GM21529 (cell line): Measurements from ENCODE around the gene HDAC7.
"Not testable (repeated sequence)": the region's sequence is repeated elsewhere in the genome, so short reads cannot be mapped to it uniquely, and the experiment has no call there.

Experiments
- ATAC-seq: cut with Tn5 transposase; IDR thresholded peaks from one replicate; pipeline ENCODE4 v1.9.1; 2021; ENCODE audit not compliant: unreplicated experiment

The HDAC7 gene

GRCh38 chr12:47815447-47815846 is 4.3 kb downstream of the HDAC7 start:
- not testable (repeated sequence) for ATAC-seq

- ATAC-seq = no peak
Observed at GRCh38 chr12:47814539-47815170, 5.0 kb downstream of the HDAC7 start.

GRCh38 chr12:47813511-47814196 is 6.0 kb downstream of the HDAC7 start:
- peak; percentile 35 for ATAC-seq

- peak; percentile 76 for ATAC-seq
Observed at GRCh38 chr12:47812797-47813510, 6.7 kb downstream of the HDAC7 start.

GRCh38 chr12:47811581-47812484 is 7.9 kb downstream of the HDAC7 start:
- ATAC-seq = no peak

GRCh38 chr12:47811072-47811396 is 8.7 kb downstream of the HDAC7 start:
- ATAC-seq = no peak

- not testable (repeated sequence) for ATAC-seq
Observed at GRCh38 chr12:47809518-47809917, 10.2 kb downstream of the HDAC7 start.

- ATAC-seq = no peak
Observed at GRCh38 chr12:47808574-47809365, 10.9 kb downstream of the HDAC7 start.

GRCh38 chr12:47808050-47808449 is 11.7 kb downstream of the HDAC7 start:
- peak; percentile 47 for ATAC-seq

GRCh38 chr12:47807338-47807737 is 12.4 kb downstream of the HDAC7 start:
- ATAC-seq = no peak

- no peak for ATAC-seq
Observed at GRCh38 chr12:47805417-47805816, 14.3 kb downstream of the HDAC7 start.

- ATAC-seq = no peak
Observed at GRCh38 chr12:47804171-47804570, 15.5 kb downstream of the HDAC7 start.

GRCh38 chr12:47803191-47803875 is 16.4 kb downstream of the HDAC7 start:
- no peak for ATAC-seq

- ATAC-seq = no peak
Observed at GRCh38 chr12:47802312-47802711, 17.4 kb downstream of the HDAC7 start.

- no peak for ATAC-seq
Observed at GRCh38 chr12:47801904-47802246, 17.8 kb downstream of the HDAC7 start.

- no peak for ATAC-seq
Observed at GRCh38 chr12:47801170-47801903, 18.4 kb downstream of the HDAC7 start.

- ATAC-seq = no peak
Observed at GRCh38 chr12:47800582-47800981, 19.1 kb downstream of the HDAC7 start.

- ATAC-seq = no peak
Observed at GRCh38 chr12:47799357-47799955, 20.2 kb downstream of the HDAC7 start.

- ATAC-seq = no peak
Observed at GRCh38 chr12:47798382-47798948, 21.2 kb downstream of the HDAC7 start.
